B cell (primary cell): ENCODE results near the gene SORD. TPM values are rescaled to one million over a fixed set of nuclear protein-coding genes. Genes with fewer than 3 reads are reported as not detected.

Experiments used
- ATAC-seq: fragments of 200-7000 bp; cut with Tn5 transposase; one replicate; pipeline ENCODE4 v1.10.0; 2021; ENCODE audit warnings: low read depth, mild to moderate bottlenecking, moderate number of reproducible peaks, moderate library complexity
- CTCF ChIA-PET: fragments of 350-600 bp; sonication (Branson Sonifier 250); formaldehyde crosslinking; loops from one replicate; lab custom pipeline; 2021; ENCODE audit warnings: antibody characterized with exemption, inconsistent platforms; lab: Charles Lee
- POLR2A ChIA-PET: fragments of 350-600 bp; sonication (Branson Sonifier 250); formaldehyde crosslinking; loops from one replicate; lab custom pipeline; 2021; ENCODE audit warnings: antibody characterized with exemption; lab: Charles Lee
- DNase-seq: peaks from one replicate; pipeline ENCODE4 v3.0.0; 2013
- H2AFZ ChIP-seq: 2 replicates; pipeline ENCODE4 v1.6.1; 2012; ENCODE audit warnings: mild to moderate bottlenecking, low read depth, low read length; ENCODE audit not compliant: insufficient read depth, poor library complexity, severe bottlenecking
- H3K27ac ChIP-seq, 2 donors: 1 replicate in 1 of 2; 2 replicates in 1 of 2; pipeline ENCODE4 v1.5.1; 2012 to 2013; ENCODE audit warnings: low read length in 2 of 2, mild to moderate bottlenecking in 2 of 2, moderate library complexity in 1 of 2
- H3K27me3 ChIP-seq, 4 experiments: fragments of 200-600 bp in 1 of 4; sonication (generic) in 1 of 4; replicated peaks in 1 of 4; 1 replicate in 2 of 4; 2 replicates in 2 of 4; pipeline versions ENCODE4 v1.6.1 to v1.7.0; 2013 to 2016; ENCODE audit warnings: low read length in 3 of 4, mild to moderate bottlenecking in 2 of 4, mixed read lengths in 1 of 4, moderate library complexity in 1 of 4; ENCODE audit not compliant: insufficient read depth in 4 of 4, control insufficient read depth in 3 of 4; ENCODE audit errors: control extremely low read depth in 1 of 4
- H3K36me3 ChIP-seq, 2 experiments: replicated peaks in 1 of 2; 1 replicate in 1 of 2; 2 replicates in 1 of 2; pipeline versions ENCODE4 v1.6.1 to v1.7.1; 2013; ENCODE audit warnings: low read length in 1 of 2; ENCODE audit not compliant: insufficient read depth in 2 of 2, control insufficient read depth in 1 of 2; ENCODE audit errors: control extremely low read depth in 1 of 2, extremely low read depth in 1 of 2
- H3K4me1 ChIP-seq, 2 donors: fragments of 200-600 bp in 1 of 2; sonication (generic) in 1 of 2; 1 replicate in 1 of 2; 2 replicates in 1 of 2; pipeline versions ENCODE4 v1.5.1 to v1.6.1; 2013 to 2017; ENCODE audit warnings: low read length in 2 of 2; ENCODE audit not compliant: control insufficient read depth in 2 of 2, insufficient read depth in 2 of 2
- H3K4me2 ChIP-seq: replicated peaks from 2 replicates; pipeline ENCODE3; 2012; ENCODE audit warnings: mild to moderate bottlenecking, low read depth, low read length; ENCODE audit not compliant: poor library complexity, severe bottlenecking
- H3K4me3 ChIP-seq, 5 experiments: fragments of 200-600 bp in 1 of 5; sonication (generic) in 1 of 5; 1 replicate in 3 of 5; 2 replicates in 2 of 5; pipeline versions ENCODE4 v1.5.1 to v1.7.0; 2011 to 2016; ENCODE audit warnings: low read length in 4 of 5, mild to moderate bottlenecking in 4 of 5, low read depth in 2 of 5, control low read depth in 1 of 5, moderate library complexity in 1 of 5; ENCODE audit not compliant: insufficient read depth in 1 of 5; ENCODE audit errors: control extremely low read depth in 1 of 5, extremely low read depth in 1 of 5
- H3K79me2 ChIP-seq: fragments of 200-600 bp; sonication (generic); one replicate; pipeline ENCODE4 v1.6.0; 2016; ENCODE audit warnings: low read length; ENCODE audit not compliant: control insufficient read depth, insufficient read depth
- H3K9ac ChIP-seq: fragments of 200-600 bp; sonication (generic); 2 replicates; pipeline ENCODE4 v1.6.1; 2017; ENCODE audit warnings: mild to moderate bottlenecking, low read length, moderate library complexity
- H3K9me3 ChIP-seq, 3 donors: one replicate each; pipeline versions ENCODE4 v1.6.1 to v1.7.1; 2013; ENCODE audit warnings: low read length in 2 of 3; ENCODE audit not compliant: control insufficient read depth in 2 of 3, insufficient read depth in 1 of 3; ENCODE audit errors: control extremely low read depth in 1 of 3
- H4K20me1 ChIP-seq: 2 replicates; pipeline ENCODE4 v1.6.0; 2012; ENCODE audit warnings: mild to moderate bottlenecking, low read length; ENCODE audit not compliant: insufficient read depth, control insufficient read depth, poor library complexity, severe bottlenecking
- H3K27ac Mint-ChIP-seq: one replicate; pipeline ENCODE4 v1.8.0; 2021; ENCODE audit warnings: mixed read lengths
- H3K27me3 Mint-ChIP-seq: one replicate; pipeline ENCODE4 v1.8.0; 2021; ENCODE audit warnings: mixed read lengths
- H3K4me1 Mint-ChIP-seq: one replicate; pipeline ENCODE4 v1.8.0; 2021; ENCODE audit warnings: mixed read lengths
- H3K4me3 Mint-ChIP-seq: one replicate; pipeline ENCODE4 v1.8.0; 2021; ENCODE audit warnings: mixed read lengths
- H3K9me3 Mint-ChIP-seq: one replicate; pipeline ENCODE4 v1.8.0; 2022; ENCODE audit warnings: mixed read lengths; ENCODE audit not compliant: insufficient read depth
- EZH2 ChIP-seq: IDR thresholded peaks from 2 replicates; pipeline ENCODE4 v1.6.1; 2012; ENCODE audit warnings: borderline replicate concordance, low read depth, mild to moderate bottlenecking, moderate library complexity, low read length; ENCODE audit not compliant: insufficient read depth, poor library complexity, severe bottlenecking
- whole genome bisulfite sequencing: methylation state at CpG from one replicate; pipeline ENCODE4 v1.1.5; 2013; ENCODE audit warnings: missing lambda C conversion rate; ENCODE audit not compliant: insufficient coverage; 5-methylcytosine and 5-hydroxymethylcytosine counted together
- intact Hi-C: fragments of 100-400 bp; cut with micrococcal nuclease; formaldehyde crosslinking; loops from one replicate; pipeline ENCODE4 v1.10.0; 2022
- polyA plus RNA-seq: library from polyadenylated mRNA; depleted of rRNA; stranded (reverse); fragments of >200 nt; gene quantifications from 2 replicates; pipeline ENCODE4 v1.2.3, GENCODE V29; 2012
- total RNA-seq, 2 donors: library from RNA; stranded (reverse); fragments of 120-200 nt in 1 of 2; gene quantifications; 1 replicate in 1 of 2; 2 replicates in 1 of 2; pipeline versions ENCODE4 v1.2.3 to v1.2.4, GENCODE V29; 2013 to 2022
- TF ChIP-seq, protein P1 (sequence below): fragments of 200-600 bp; IDR thresholded peaks from one replicate; pipeline ENCODE4 v1.8.0; 2022; ENCODE audit warnings: antibody characterized with exemption, mild to moderate bottlenecking

Gene SORD
- total and polyA plus RNA-seq, 2 donors (not counting 1 experiment from before 2014, with no cell fraction given): 22.2 to 25.8 TPM

DNA sequence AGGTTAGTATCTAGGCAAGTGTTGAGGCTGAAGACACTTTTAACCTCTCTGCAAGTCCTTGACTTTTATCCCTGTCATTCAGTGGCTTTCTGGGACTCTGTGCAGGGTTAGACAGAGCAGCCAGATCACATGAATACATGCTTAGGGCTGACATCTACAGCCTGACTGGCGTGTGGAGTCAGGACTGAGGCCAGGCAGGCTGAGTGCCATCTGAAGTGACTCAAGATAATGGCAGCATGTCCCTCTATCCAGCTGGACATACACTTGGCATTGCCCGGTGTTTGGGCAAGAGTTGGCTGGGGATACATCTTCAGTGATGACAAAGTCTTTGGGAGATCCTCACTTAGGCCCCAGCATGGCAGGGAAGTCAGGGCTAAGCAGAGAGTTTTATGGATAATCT is 68.6 kb downstream of the SORD start:
- H3K4me3 Mint-ChIP-seq: no peak overlapping the region
- Histone ChIP-seq H3K4me1 (no peaks in the 10 kb centered on the region), H3K4me2 (no peak overlapping the region), H3K9ac (no peak overlapping the region), H3K36me3 (no peaks in the 10 kb centered on the region), H3K27ac (no peak overlapping the region), H2AFZ (no peak overlapping the region), H3K4me3 (no peak overlapping the region), H4K20me1 (no peaks in the 10 kb centered on the region), H3K27me3 (peaks cover 0 to 12% (median 4%) of the 10 kb centered on the region in 4 experiments), H3K9me3 (no peaks in the 10 kb centered on the region), H3K79me2 (no peaks in the 10 kb centered on the region)
- intact Hi-C loops: no loop called here
- ChIA-PET POLR2A (no interaction called here), CTCF (no interaction called here)
- no peaks in the 10 kb centered on the region for H3K4me1 Mint-ChIP-seq
- no peak for ATAC-seq
- peaks cover 42% of the 10 kb centered on the region for H3K27me3 Mint-ChIP-seq
- no peak overlapping the region for H3K27ac Mint-ChIP-seq
- no peak for DNase-seq
- 100% methylated on average over 2 of the region's 2 CpGs for WGBS
- no peaks in the 10 kb centered on the region for H3K9me3 Mint-ChIP-seq
- TF ChIP-seq, protein P1, sequence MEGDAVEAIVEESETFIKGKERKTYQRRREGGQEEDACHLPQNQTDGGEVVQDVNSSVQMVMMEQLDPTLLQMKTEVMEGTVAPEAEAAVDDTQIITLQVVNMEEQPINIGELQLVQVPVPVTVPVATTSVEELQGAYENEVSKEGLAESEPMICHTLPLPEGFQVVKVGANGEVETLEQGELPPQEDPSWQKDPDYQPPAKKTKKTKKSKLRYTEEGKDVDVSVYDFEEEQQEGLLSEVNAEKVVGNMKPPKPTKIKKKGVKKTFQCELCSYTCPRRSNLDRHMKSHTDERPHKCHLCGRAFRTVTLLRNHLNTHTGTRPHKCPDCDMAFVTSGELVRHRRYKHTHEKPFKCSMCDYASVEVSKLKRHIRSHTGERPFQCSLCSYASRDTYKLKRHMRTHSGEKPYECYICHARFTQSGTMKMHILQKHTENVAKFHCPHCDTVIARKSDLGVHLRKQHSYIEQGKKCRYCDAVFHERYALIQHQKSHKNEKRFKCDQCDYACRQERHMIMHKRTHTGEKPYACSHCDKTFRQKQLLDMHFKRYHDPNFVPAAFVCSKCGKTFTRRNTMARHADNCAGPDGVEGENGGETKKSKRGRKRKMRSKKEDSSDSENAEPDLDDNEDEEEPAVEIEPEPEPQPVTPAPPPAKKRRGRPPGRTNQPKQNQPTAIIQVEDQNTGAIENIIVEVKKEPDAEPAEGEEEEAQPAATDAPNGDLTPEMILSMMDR: no peak
- no peak for TF ChIP-seq EZH2

DNA sequence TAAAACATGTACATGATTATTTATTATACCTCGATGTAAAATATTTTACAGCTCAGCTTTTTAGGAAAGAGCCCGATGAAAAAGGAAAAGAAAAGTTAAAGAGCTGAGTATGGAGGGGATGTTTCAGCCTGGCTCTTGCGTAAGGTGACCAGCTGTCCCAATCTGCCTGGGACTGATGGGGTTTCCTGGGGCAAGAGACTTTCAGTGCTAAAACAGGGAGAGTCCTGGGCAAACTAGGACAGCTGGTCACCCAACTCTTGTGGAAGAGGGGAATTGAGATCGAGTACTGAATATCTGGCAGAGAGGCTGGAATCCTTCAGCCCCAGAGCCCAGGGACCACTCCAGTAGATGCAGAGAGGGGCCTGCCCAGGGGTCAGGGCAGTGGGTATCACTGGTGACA is 70.0 kb downstream of the SORD start:
- H3K36me3 ChIP-seq: no peaks in the 10 kb centered on the region
- CTCF ChIA-PET: interaction anchor here (0.9 kb wide), 1 partner anchor 9 kb away, joined by 3 read pairs; no protein-coding TSS in a partner anchor
- no peaks in the 10 kb centered on the region for H3K4me1 ChIP-seq
- ATAC-seq: no peak
- peaks cover 0 to 5% (median 4%) of the 10 kb centered on the region in 4 experiments for H3K27me3 ChIP-seq
- Mint-ChIP-seq H3K27me3 (peaks cover 31% of the 10 kb centered on the region), H3K4me3 (no peak overlapping the region), H3K27ac (no peak overlapping the region), H3K4me1 (no peaks in the 10 kb centered on the region), H3K9me3 (no peaks in the 10 kb centered on the region)
- intact Hi-C loops: no loop called here
- H3K27ac ChIP-seq: no peak overlapping the region
- H3K79me2 ChIP-seq: no peaks in the 10 kb centered on the region
- no peak for DNase-seq
- no peak overlapping the region for H2AFZ ChIP-seq
- H4K20me1 ChIP-seq: no peaks in the 10 kb centered on the region
- H3K4me3 ChIP-seq: no peak overlapping the region
- WGBS: 98% methylated on average over 4 of the region's 4 CpGs
- H3K4me2 ChIP-seq: no peak overlapping the region
- H3K9ac ChIP-seq: no peak overlapping the region
- POLR2A ChIA-PET: no interaction called here
- no peak for TF ChIP-seq EZH2
- TF ChIP-seq, protein P1: no peak
- no peaks in the 10 kb centered on the region for H3K9me3 ChIP-seq
